Measurements from ENCODE around the gene ANKRD22. TPM values are rescaled to one million over a fixed set of nuclear protein-coding genes. Genes with fewer than 3 reads are reported as not detected.

Gene ANKRD22
- total and polyA plus RNA-seq, 4 donors, result 0.38 to 1.0 (median 0.43) TPM

DNA sequence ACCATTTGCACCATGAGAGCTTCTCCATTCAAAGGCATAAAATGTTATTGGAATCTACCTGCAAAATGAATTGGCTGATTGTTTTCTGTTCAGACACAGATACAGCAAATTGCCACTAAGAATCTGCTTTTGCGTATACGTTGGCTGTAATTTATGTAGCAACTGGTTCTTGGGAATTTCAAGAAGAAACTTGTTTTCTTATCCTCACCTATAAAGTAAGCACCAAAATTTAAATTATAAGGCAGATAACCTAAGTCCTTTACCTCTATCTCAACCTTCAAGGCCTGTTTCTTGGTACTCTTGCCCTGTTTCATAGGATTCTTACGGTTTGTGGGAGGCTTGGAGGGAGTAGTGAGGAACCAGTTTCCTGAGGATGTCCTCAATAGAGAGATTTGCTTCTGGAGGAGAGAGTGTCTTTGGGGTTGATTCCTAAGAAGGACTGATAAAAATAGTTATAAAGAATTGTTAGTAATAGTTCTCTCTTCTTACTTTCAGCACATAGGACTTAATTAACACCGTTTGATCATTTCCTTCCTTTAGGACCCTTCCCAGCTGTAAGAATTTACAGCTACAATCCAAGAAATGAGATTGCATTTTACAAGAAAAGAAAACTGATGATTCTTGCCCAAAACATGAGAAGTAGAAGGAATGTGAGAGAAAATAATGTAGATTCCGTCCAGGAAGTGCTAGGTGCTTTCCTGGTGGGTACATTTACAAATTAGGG lies 30.4 kb upstream of the ANKRD22 start (continued):
- TF ChIP-seq, protein P1, sequence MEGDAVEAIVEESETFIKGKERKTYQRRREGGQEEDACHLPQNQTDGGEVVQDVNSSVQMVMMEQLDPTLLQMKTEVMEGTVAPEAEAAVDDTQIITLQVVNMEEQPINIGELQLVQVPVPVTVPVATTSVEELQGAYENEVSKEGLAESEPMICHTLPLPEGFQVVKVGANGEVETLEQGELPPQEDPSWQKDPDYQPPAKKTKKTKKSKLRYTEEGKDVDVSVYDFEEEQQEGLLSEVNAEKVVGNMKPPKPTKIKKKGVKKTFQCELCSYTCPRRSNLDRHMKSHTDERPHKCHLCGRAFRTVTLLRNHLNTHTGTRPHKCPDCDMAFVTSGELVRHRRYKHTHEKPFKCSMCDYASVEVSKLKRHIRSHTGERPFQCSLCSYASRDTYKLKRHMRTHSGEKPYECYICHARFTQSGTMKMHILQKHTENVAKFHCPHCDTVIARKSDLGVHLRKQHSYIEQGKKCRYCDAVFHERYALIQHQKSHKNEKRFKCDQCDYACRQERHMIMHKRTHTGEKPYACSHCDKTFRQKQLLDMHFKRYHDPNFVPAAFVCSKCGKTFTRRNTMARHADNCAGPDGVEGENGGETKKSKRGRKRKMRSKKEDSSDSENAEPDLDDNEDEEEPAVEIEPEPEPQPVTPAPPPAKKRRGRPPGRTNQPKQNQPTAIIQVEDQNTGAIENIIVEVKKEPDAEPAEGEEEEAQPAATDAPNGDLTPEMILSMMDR (IDR thresholded peaks at IDR 0.05; ENCODE audit: low read depth, low read length, missing input control), result no peak
- TF ChIP-seq TAF1 (conservative IDR thresholded peaks at IDR 0.05), result no peak
- no peak for TF ChIP-seq NR2F2 (IDR thresholded peaks at IDR 0.05)
- TF ChIP-seq YY1 (IDR thresholded peaks at IDR 0.05), result no peak
- no peak for TF ChIP-seq JUND (IDR thresholded peaks at IDR 0.05)
- no peak for TF ChIP-seq FOXA2 (IDR thresholded peaks at IDR 0.05)
- TF ChIP-seq SP1 (IDR thresholded peaks at IDR 0.05), result no peak
- no peak for TF ChIP-seq RAD21 (IDR thresholded peaks at IDR 0.05)
- TF ChIP-seq HNF4G (IDR thresholded peaks at IDR 0.05), result no peak
- TF ChIP-seq HNF4A (conservative IDR thresholded peaks at IDR 0.05), result no peak

DNA sequence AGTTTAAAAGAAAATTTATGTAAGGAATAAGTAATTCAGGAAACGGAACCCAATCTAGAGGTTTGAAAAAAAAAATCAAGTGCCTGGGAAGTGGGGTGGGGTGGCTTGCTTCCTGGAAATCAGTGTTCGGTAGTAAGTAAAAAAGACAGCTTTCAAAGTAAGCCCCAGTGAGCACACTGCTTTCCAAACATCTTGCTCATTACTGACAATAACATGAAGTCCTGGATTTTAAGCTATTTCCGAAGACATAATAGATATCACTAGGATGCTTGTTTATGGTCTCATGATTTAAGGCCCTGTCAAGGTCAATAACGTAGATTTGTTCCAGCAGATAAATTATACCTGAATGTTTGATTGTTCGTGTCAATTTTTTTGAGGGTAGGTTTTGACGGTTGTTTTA lies 29.7 kb upstream of the ANKRD22 start:
- peak overlapping the region in 2 of 3 donors; percentile 90 to 94 for H3K4me3 ChIP-seq (ENCODE audit: low read depth in 1 of 3, low read length in 3 of 3)
- DNase-seq (ENCODE audit: low spot score), result no peak
- WGBS, result 66% methylated on average over 6 of the region's 6 CpGs
- no peaks in the 10 kb centered on the region for H3K36me3 ChIP-seq (ENCODE audit: control insufficient read depth in 4 of 4, insufficient read depth in 3 of 4, low read depth in 1 of 4, low read length in 3 of 4)
- H3K9ac ChIP-seq (ENCODE audit: low read depth in 1 of 2, low read length in 2 of 2), result peak overlapping the region in 1 of 2 donors; percentile 68
- peaks cover 0 to 12% (median 8%) of the 10 kb centered on the region in 4 donors for H3K4me1 ChIP-seq (ENCODE audit: control insufficient read depth in 4 of 4, insufficient read depth in 4 of 4, low read length in 3 of 4)
- H3K27ac ChIP-seq (ENCODE audit: low read depth in 1 of 2, low read length in 2 of 2), result peak overlapping the region; percentile 94 to 96
- H3K9me3 ChIP-seq (ENCODE audit: control insufficient read depth in 4 of 4, low read length in 3 of 4), result no peaks in the 10 kb centered on the region
- TF ChIP-seq FOXA2 (IDR thresholded peaks at IDR 0.05), result no peak
- no peak for TF ChIP-seq SP1 (IDR thresholded peaks at IDR 0.05)
- no peak for TF ChIP-seq NR2F2 (IDR thresholded peaks at IDR 0.05)
- TF ChIP-seq JUND (IDR thresholded peaks at IDR 0.05), result no peak
- TF ChIP-seq, protein P2, sequence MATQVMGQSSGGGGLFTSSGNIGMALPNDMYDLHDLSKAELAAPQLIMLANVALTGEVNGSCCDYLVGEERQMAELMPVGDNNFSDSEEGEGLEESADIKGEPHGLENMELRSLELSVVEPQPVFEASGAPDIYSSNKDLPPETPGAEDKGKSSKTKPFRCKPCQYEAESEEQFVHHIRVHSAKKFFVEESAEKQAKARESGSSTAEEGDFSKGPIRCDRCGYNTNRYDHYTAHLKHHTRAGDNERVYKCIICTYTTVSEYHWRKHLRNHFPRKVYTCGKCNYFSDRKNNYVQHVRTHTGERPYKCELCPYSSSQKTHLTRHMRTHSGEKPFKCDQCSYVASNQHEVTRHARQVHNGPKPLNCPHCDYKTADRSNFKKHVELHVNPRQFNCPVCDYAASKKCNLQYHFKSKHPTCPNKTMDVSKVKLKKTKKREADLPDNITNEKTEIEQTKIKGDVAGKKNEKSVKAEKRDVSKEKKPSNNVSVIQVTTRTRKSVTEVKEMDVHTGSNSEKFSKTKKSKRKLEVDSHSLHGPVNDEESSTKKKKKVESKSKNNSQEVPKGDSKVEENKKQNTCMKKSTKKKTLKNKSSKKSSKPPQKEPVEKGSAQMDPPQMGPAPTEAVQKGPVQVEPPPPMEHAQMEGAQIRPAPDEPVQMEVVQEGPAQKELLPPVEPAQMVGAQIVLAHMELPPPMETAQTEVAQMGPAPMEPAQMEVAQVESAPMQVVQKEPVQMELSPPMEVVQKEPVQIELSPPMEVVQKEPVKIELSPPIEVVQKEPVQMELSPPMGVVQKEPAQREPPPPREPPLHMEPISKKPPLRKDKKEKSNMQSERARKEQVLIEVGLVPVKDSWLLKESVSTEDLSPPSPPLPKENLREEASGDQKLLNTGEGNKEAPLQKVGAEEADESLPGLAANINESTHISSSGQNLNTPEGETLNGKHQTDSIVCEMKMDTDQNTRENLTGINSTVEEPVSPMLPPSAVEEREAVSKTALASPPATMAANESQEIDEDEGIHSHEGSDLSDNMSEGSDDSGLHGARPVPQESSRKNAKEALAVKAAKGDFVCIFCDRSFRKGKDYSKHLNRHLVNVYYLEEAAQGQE (IDR thresholded peaks at IDR 0.05), result no peak
- TF ChIP-seq FOXA1 (IDR thresholded peaks at IDR 0.05), result no peak
- H3K27me3 ChIP-seq (ENCODE audit: control insufficient read depth in 4 of 4, insufficient read depth in 4 of 4, low read length in 3 of 4), result no peaks in the 10 kb centered on the region

DNA sequence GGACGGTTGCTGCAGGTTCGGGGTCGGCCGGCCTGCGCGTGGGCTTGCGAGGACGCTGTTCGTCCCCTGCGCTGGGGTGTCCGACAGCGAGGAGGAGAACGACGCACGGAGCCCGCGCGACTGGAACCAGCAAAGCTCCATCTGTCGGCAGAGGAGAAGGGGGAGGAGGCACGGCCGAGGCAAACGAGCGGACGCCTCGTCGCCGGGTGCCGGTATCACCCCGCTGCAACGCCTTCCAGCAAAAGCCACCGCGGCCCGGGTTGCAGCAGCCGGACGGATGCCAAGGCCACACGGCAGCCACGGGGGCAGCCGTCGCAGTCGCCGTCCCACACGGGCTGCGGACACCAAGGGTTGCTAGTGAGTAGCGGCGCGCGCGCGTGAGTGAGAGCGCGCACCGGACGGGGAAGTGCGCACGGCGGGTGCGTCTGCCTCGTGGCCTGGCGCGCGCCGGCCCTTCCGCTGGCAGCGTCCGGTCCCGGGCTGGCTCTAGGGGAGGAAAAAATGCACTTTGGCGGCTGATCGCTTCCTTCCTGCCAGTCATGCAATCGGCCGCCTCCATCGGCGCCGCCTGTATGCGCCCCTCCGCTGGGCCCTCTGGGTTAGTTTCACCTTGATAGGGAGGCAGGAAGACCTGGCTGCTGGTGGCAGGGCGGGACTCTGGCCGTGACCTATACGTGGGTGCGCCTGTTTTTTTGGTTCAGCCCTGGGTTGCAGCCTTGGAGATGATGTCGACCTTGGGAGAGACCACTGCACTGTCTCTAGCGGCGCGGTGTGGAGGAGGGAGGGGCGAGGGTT lies 28.8 kb upstream of the ANKRD22 start:
- Histone ChIP-seq H3K9ac (ENCODE audit: low read depth in 1 of 2, low read length in 2 of 2) (peak overlapping the region; percentile 43 to 68), H3K9me3 (ENCODE audit: control insufficient read depth in 4 of 4, low read length in 3 of 4) (no peaks in the 10 kb centered on the region), H3K27me3 (ENCODE audit: control insufficient read depth in 4 of 4, insufficient read depth in 4 of 4, low read length in 3 of 4) (no peaks in the 10 kb centered on the region), H3K4me3 (ENCODE audit: low read depth in 1 of 3, low read length in 3 of 3) (peak overlapping the region; percentile 68 to 94 (median 90)), H3K36me3 (ENCODE audit: control insufficient read depth in 4 of 4, insufficient read depth in 3 of 4, low read depth in 1 of 4, low read length in 3 of 4) (no peaks in the 10 kb centered on the region), H3K4me1 (ENCODE audit: control insufficient read depth in 4 of 4, insufficient read depth in 4 of 4, low read length in 3 of 4) (peaks cover 0 to 12% (median 8%) of the 10 kb centered on the region in 4 donors), H3K27ac (ENCODE audit: low read depth in 1 of 2, low read length in 2 of 2) (peak overlapping the region; percentile 94 to 96)
- DNase-seq (ENCODE audit: low spot score), result peak; percentile 68
- under 1% methylated on average over 84 of the region's 84 CpGs for WGBS
- TF ChIP-seq JUND (IDR thresholded peaks at IDR 0.05) (no peak), SP1 (IDR thresholded peaks at IDR 0.05) (peak; percentile 33), FOXA2 (IDR thresholded peaks at IDR 0.05) (no peak), HNF4G (IDR thresholded peaks at IDR 0.05) (no peak), FOXA1 (IDR thresholded peaks at IDR 0.05) (no peak), TAF1 (conservative IDR thresholded peaks at IDR 0.05) (peak; percentile 42), HNF4A (conservative IDR thresholded peaks at IDR 0.05) (peak in 1 of 2 donors; percentile 40), GABPA (IDR thresholded peaks at IDR 0.05 in 1 of 2, conservative IDR thresholded peaks at IDR 0.05 in 1 of 2) (peak in 1 of 2 donors; percentile 79), YY1 (IDR thresholded peaks at IDR 0.05) (peak; percentile 38), EGR1 (IDR thresholded peaks at IDR 0.05; ENCODE audit: low read depth in 2 of 2) (peak in 1 of 2 donors; percentile 48), RAD21 (IDR thresholded peaks at IDR 0.05) (peak in 1 of 2 donors; percentile 29), RXRA (IDR thresholded peaks at IDR 0.05) (peak in 1 of 2 donors; percentile 45)
- TF ChIP-seq, protein P2 (IDR thresholded peaks at IDR 0.05), result no peak
- TF ChIP-seq, protein P3, sequence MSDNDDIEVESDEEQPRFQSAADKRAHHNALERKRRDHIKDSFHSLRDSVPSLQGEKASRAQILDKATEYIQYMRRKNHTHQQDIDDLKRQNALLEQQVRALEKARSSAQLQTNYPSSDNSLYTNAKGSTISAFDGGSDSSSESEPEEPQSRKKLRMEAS (IDR thresholded peaks at IDR 0.05), result peak; percentile 63
- TF ChIP-seq, protein P4, sequence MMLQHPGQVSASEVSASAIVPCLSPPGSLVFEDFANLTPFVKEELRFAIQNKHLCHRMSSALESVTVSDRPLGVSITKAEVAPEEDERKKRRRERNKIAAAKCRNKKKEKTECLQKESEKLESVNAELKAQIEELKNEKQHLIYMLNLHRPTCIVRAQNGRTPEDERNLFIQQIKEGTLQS (IDR thresholded peaks at IDR 0.05), result no peak

Data from liver (tissue), 9 donors.